Measurements from ENCODE around the gene SLC35A4.

The SLC35A4 gene
- total RNA-seq, result 28.4 to 77.9 (median 47.0) reads per million in 3 experiments

GRCh38 chr5:140564196-140565023 is at the start of gene SLC35A4, which contains the start of gene APBB3:
Gene SLC35A4 (plus strand): TSS chr5:140564828. CDS start chr5:140567170, 2,342 bp downstream.
Gene APBB3 (minus strand): TSS chr5:140564598. CDS start chr5:140564245, 353 bp downstream.
- peak; percentile 99 for DNase-seq

GRCh38 chr5:140524003-140524402 is 40.6 kb upstream of the SLC35A4 start:
- DNase-seq, result no peak

- DNase-seq, result no peak
Measured at GRCh38 chr5:140540227-140540626, 24.4 kb upstream of the SLC35A4 start.

GRCh38 chr5:140542972-140543371 is 21.7 kb upstream of the SLC35A4 start:
- no peak for DNase-seq

- no peak for DNase-seq
Measured at GRCh38 chr5:140544986-140545385, 19.6 kb upstream of the SLC35A4 start.

- no peak for DNase-seq
Measured at GRCh38 chr5:140545606-140546005, 19.0 kb upstream of the SLC35A4 start.

- DNase-seq, result no peak
Measured at GRCh38 chr5:140546851-140547507, 17.6 kb upstream of the SLC35A4 start.

- DNase-seq, result peak; percentile 85
Measured at GRCh38 chr5:140547508-140548299, 16.9 kb upstream of the SLC35A4 start, which contains the start of gene EIF4EBP3. Gene EIF4EBP3 (plus strand): TSS chr5:140547662. CDS start chr5:140547738, 76 bp downstream.

- no peak for DNase-seq
Measured at GRCh38 chr5:140548300-140548688, 16.3 kb upstream of the SLC35A4 start.

- DNase-seq, result no peak
Measured at GRCh38 chr5:140548791-140549190, 15.8 kb upstream of the SLC35A4 start.

- DNase-seq, result no peak
Measured at GRCh38 chr5:140549237-140550144, 15.1 kb upstream of the SLC35A4 start.

GRCh38 chr5:140550147-140551079 is 14.2 kb upstream of the SLC35A4 start:
- DNase-seq, result no peak

GRCh38 chr5:140551872-140552271 is 12.8 kb upstream of the SLC35A4 start:
- DNase-seq, result no peak

GRCh38 chr5:140553657-140554056 is 11.0 kb upstream of the SLC35A4 start:
- DNase-seq, result no peak

- no peak for DNase-seq
Measured at GRCh38 chr5:140554454-140554853, 10.2 kb upstream of the SLC35A4 start.

- no peak for DNase-seq
Measured at GRCh38 chr5:140555747-140556312, 8.8 kb upstream of the SLC35A4 start.

- DNase-seq, result no peak
Measured at GRCh38 chr5:140556438-140556837, 8.2 kb upstream of the SLC35A4 start.

GRCh38 chr5:140557136-140557805 is 7.4 kb upstream of the SLC35A4 start, which contains the start of gene SRA1:
Gene SRA1 (minus strand): TSS chr5:140557473. CDS start chr5:140557452, 21 bp downstream.
- peak; percentile 75 for DNase-seq

GRCh38 chr5:140557965-140558364 is 6.7 kb upstream of the SLC35A4 start:
- no peak for DNase-seq

- DNase-seq, result no peak
Measured at GRCh38 chr5:140558542-140558941, 6.1 kb upstream of the SLC35A4 start.

Measured in central memory CD4-positive, alpha-beta T cell (primary cell).